ENCODE data around the gene NMT1. TPM values are rescaled to one million over a fixed set of nuclear protein-coding genes. Genes with fewer than 3 reads are reported as not detected.

The NMT1 gene
- total RNA-seq, 1 experiment from 2014 or later, result 152 TPM

GRCh38 chr17:45155029-45155428 is 93.9 kb downstream of the NMT1 start:
- H3K27ac Mint-ChIP-seq, result no peak overlapping the region; the same call in 1 of the 2 replicates
- H3K4me3 Mint-ChIP-seq, result no peak overlapping the region
- no peak for TF ChIP-seq PRRX2 (CRISPR knock-in tag; IDR thresholded peaks at IDR 0.05)
- no peak for TF ChIP-seq SMAD3 (CRISPR knock-in tag; IDR thresholded peaks at IDR 0.05; ENCODE audit: borderline replicate concordance)
- no peak for TF ChIP-seq PRDM15 (CRISPR knock-in tag; IDR thresholded peaks at IDR 0.05)
- no peak for TF ChIP-seq RELA (CRISPR knock-in tag; IDR thresholded peaks at IDR 0.05; ENCODE audit: borderline replicate concordance)
- no peak for TF ChIP-seq HMGXB4 (CRISPR knock-in tag; IDR thresholded peaks at IDR 0.05)
- TF ChIP-seq NFYB (CRISPR knock-in tag; conservative IDR thresholded peaks at IDR 0.05; ENCODE audit: low read depth), result no peak
- no peak for TF ChIP-seq ZNF219 (CRISPR knock-in tag; IDR thresholded peaks at IDR 0.05; ENCODE audit: borderline replicate concordance)
- no peak for TF ChIP-seq ATF2 (CRISPR knock-in tag; IDR thresholded peaks at IDR 0.05; ENCODE audit: borderline replicate concordance, low read depth)
- TF ChIP-seq PREB (CRISPR knock-in tag; IDR thresholded peaks at IDR 0.05; ENCODE audit: borderline replicate concordance), result no peak
- TF ChIP-seq SMAD4 (CRISPR knock-in tag; IDR thresholded peaks at IDR 0.05), result no peak
- TF ChIP-seq SP1 (CRISPR knock-in tag; conservative IDR thresholded peaks at IDR 0.05), result no peak
- no peak for TF ChIP-seq KAT7 (CRISPR knock-in tag; IDR thresholded peaks at IDR 0.05; ENCODE audit: borderline replicate concordance)
- no peak for TF ChIP-seq ESRRA (CRISPR knock-in tag; IDR thresholded peaks at IDR 0.05; ENCODE audit: borderline replicate concordance)
- TF ChIP-seq ETV6 (CRISPR knock-in tag; IDR thresholded peaks at IDR 0.05), result no peak
- TF ChIP-seq ZSCAN18 (CRISPR knock-in tag; IDR thresholded peaks at IDR 0.05), result no peak
- no peak for TF ChIP-seq NR2C2 (CRISPR knock-in tag; IDR thresholded peaks at IDR 0.05)
- no peaks in the 10 kb centered on the region for H3K9me3 Mint-ChIP-seq
- CTCF ChIA-PET, result interaction anchor here (0.6 to 16.3 kb wide), 20 partner anchors 11 to 1133 kb away, joined by 3 to 531 read pairs (median 4); partner anchors contain the start of genes ACBD4 and PLCD3
- no peaks in the 10 kb centered on the region for H3K27me3 Mint-ChIP-seq (ENCODE audit: low read depth)
- POLR2A ChIA-PET, result interaction anchor here (0.6 to 2.3 kb wide), 5 partner anchors 11 to 313 kb away, joined by 4 to 15 read pairs (median 5); no protein-coding TSS in a partner anchor
- no peak for ATAC-seq
- peaks cover 36% of the 10 kb centered on the region for H3K4me1 Mint-ChIP-seq
- H3K36me3 Mint-ChIP-seq, result peaks cover 5% of the 10 kb centered on the region; the same call in 1 of the 2 replicates
- DNase-seq (ENCODE audit: low spot score), result no peak
